HEK293 (cell line): ENCODE data around the gene CAB39L.

Source experiments
- CTCF ChIA-PET: fragments of 350-600 bp; formaldehyde crosslinking; extraction: SDS; loops from one replicate; lab custom pipeline; 2021; ENCODE audit warnings: antibody characterized with exemption; lab: Yijun Ruan, JAX
- POLR2A ChIA-PET: fragments of 300-600 bp; formaldehyde crosslinking; extraction: SDS; loops from one replicate; lab custom pipeline; 2020; ENCODE audit warnings: antibody characterized with exemption, inconsistent platforms; lab: Yijun Ruan, JAX
- H3K27ac ChIP-seq: fragments of 200-500 bp; sonication (Bioruptor generic); 2 replicates; pipeline ENCODE4 v1.5.1; 2014; ENCODE audit warnings: low read depth, low read length, control low read depth, inconsistent platforms; ENCODE audit errors: extremely low read depth
- H3K36me3 ChIP-seq, 2 experiments: fragments of 200-500 bp in 1 of 2; sonication (Bioruptor generic) in 1 of 2; 1 replicate in 1 of 2; 2 replicates in 1 of 2; pipeline ENCODE4 v1.5.1; 2014 to 2017; ENCODE audit warnings: inconsistent platforms in 2 of 2, low read length in 2 of 2; ENCODE audit not compliant: control insufficient read depth in 2 of 2, insufficient read depth in 1 of 2
- H3K4me1 ChIP-seq: fragments of 200-500 bp; sonication (Bioruptor generic); 2 replicates; pipeline ENCODE4 v1.5.1; 2014; ENCODE audit warnings: mild to moderate bottlenecking, low read length, inconsistent platforms; ENCODE audit not compliant: control insufficient read depth, insufficient read depth
- H3K4me3 ChIP-seq: 2 replicates; pipeline ENCODE4 v1.5.1; 2011; ENCODE audit warnings: low read depth, mild to moderate bottlenecking, control low read depth, low read length, moderate library complexity
- H3K9me3 ChIP-seq: fragments of 200-500 bp; sonication (Bioruptor generic); 2 replicates; pipeline ENCODE4 v1.5.1; 2014; ENCODE audit warnings: low read depth, low read length, inconsistent platforms; ENCODE audit not compliant: control insufficient read depth, insufficient read depth
- BCL11B ChIP-seq: fragments of 450-650 bp; formaldehyde crosslinking; IDR thresholded peaks from 2 replicates; pipeline ENCODE4 v1.5.1; 2016; ENCODE audit warnings: low read depth, missing biosample characterization, missing genetic modification characterization
- GLIS1 ChIP-seq: fragments of 450-650 bp; formaldehyde crosslinking; IDR thresholded peaks from 2 replicates; pipeline ENCODE4 v1.5.1; 2016; ENCODE audit warnings: missing biosample characterization, missing genetic modification characterization
- GLIS2 ChIP-seq: fragments of 450-650 bp; formaldehyde crosslinking; IDR thresholded peaks from 2 replicates; pipeline ENCODE4 v1.5.1; 2016; ENCODE audit warnings: missing biosample characterization, missing genetic modification characterization
- KLF7 ChIP-seq: fragments of 450-650 bp; formaldehyde crosslinking; IDR thresholded peaks from 2 replicates; pipeline ENCODE4 v1.5.1; 2016; ENCODE audit warnings: missing biosample characterization, missing genetic modification characterization, borderline replicate concordance
- MEIS1 ChIP-seq: sonication (generic); formaldehyde crosslinking; IDR thresholded peaks from 2 replicates; pipeline ENCODE4 v1.8.1; 2022; ENCODE audit warnings: missing genetic modification reagents, mild to moderate bottlenecking, borderline replicate concordance
- SCRT1 ChIP-seq: fragments of 450-650 bp; formaldehyde crosslinking; IDR thresholded peaks from 2 replicates; pipeline ENCODE4 v1.5.1; 2016; ENCODE audit warnings: missing biosample characterization, missing genetic modification characterization, borderline replicate concordance
- SCRT2 ChIP-seq: fragments of 450-650 bp; formaldehyde crosslinking; IDR thresholded peaks from 2 replicates; pipeline ENCODE4 v1.5.1; 2016; ENCODE audit warnings: missing biosample characterization, missing genetic modification characterization
- ZBTB11 ChIP-seq: fragments of 450-650 bp; formaldehyde crosslinking; conservative IDR thresholded peaks from 2 replicates; pipeline ENCODE4 v1.5.1; 2016; ENCODE audit warnings: low read depth, missing biosample characterization, missing genetic modification characterization
- ZEB2 ChIP-seq: fragments of 450-650 bp; formaldehyde crosslinking; IDR thresholded peaks from 2 replicates; pipeline ENCODE4 v1.5.1; 2016; ENCODE audit warnings: missing biosample characterization, missing genetic modification characterization
- ZFHX2 ChIP-seq: fragments of 450-650 bp; formaldehyde crosslinking; conservative IDR thresholded peaks from 2 replicates; pipeline ENCODE4 v1.5.1; 2016; ENCODE audit warnings: missing biosample characterization, missing genetic modification characterization
- ZNF302 ChIP-seq: fragments of 450-650 bp; formaldehyde crosslinking; IDR thresholded peaks from 2 replicates; pipeline ENCODE4 v1.5.1; 2016; ENCODE audit warnings: missing biosample characterization, missing genetic modification characterization, low read depth
- ZNF335 ChIP-seq: fragments of 450-650 bp; formaldehyde crosslinking; conservative IDR thresholded peaks from 2 replicates; pipeline ENCODE4 v1.5.1; 2016; ENCODE audit warnings: missing biosample characterization, missing genetic modification characterization
- ZNF488 ChIP-seq: fragments of 450-650 bp; formaldehyde crosslinking; IDR thresholded peaks from 2 replicates; pipeline ENCODE4 v1.5.1; 2016; ENCODE audit warnings: missing biosample characterization, missing genetic modification characterization
- ZNF560 ChIP-seq: fragments of 450-650 bp; formaldehyde crosslinking; IDR thresholded peaks from 2 replicates; pipeline ENCODE4 v1.5.1; 2017; ENCODE audit warnings: missing biosample characterization, missing genetic modification characterization, borderline replicate concordance
- ZNF580 ChIP-seq: fragments of 450-650 bp; formaldehyde crosslinking; IDR thresholded peaks from 2 replicates; pipeline ENCODE4 v1.5.1; 2016; ENCODE audit warnings: missing biosample characterization, missing genetic modification characterization
- ZNF654 ChIP-seq: fragments of 450-650 bp; formaldehyde crosslinking; IDR thresholded peaks from 2 replicates; pipeline ENCODE4 v1.5.1; 2016; ENCODE audit warnings: low read depth, missing biosample characterization, missing genetic modification characterization
- ZNF658 ChIP-seq: fragments of 450-650 bp; formaldehyde crosslinking; IDR thresholded peaks from 2 replicates; pipeline ENCODE4; 2016; ENCODE audit warnings: missing biosample characterization, missing genetic modification characterization
- ZNF677 ChIP-seq: fragments of 450-650 bp; IDR thresholded peaks from 2 replicates; pipeline ENCODE4 v1.5.0; 2018; ENCODE audit warnings: missing biosample characterization, mild to moderate bottlenecking, missing genetic modification characterization, moderate library complexity
- ZNF76 ChIP-seq: fragments of 450-650 bp; formaldehyde crosslinking; IDR thresholded peaks from 2 replicates; pipeline ENCODE4; 2016; ENCODE audit warnings: low read depth, missing biosample characterization, missing genetic modification characterization, borderline replicate concordance
- TF ChIP-seq, protein P1 (sequence below): fragments of 450-650 bp; formaldehyde crosslinking; IDR thresholded peaks from 2 replicates; pipeline ENCODE4 v1.5.1; 2016; ENCODE audit warnings: missing biosample characterization, missing genetic modification characterization
- TF ChIP-seq, protein P2 (sequence below): fragments of 450-650 bp; formaldehyde crosslinking; IDR thresholded peaks from 2 replicates; pipeline ENCODE4 v1.5.1; 2016; ENCODE audit warnings: missing biosample characterization, missing genetic modification characterization, low read depth

The CAB39L gene

GRCh38 chr13:49421391-49421790, 22.5 kb downstream of the CAB39L start:
- TF ChIP-seq ZFHX2: 0 out of 2 replicates have a peak, but pooled peaks have one; percentile 12
- TF ChIP-seq SCRT2 (tag by site-specific recombination): peak; percentile 63
- no peak for TF ChIP-seq ZNF658 (tag by site-specific recombination)
- TF ChIP-seq MEIS1 (CRISPR knock-in tag): no peak
- TF ChIP-seq ZNF488: no peak
- TF ChIP-seq KLF7 (tag by site-specific recombination): no peak
- 0 out of 2 replicates have a peak, but pooled peaks have one; percentile 30 for TF ChIP-seq SCRT1
- no peak for TF ChIP-seq ZNF560
- TF ChIP-seq ZNF654 (tag by site-specific recombination): peak; percentile 9; the same call in 1 of the 2 replicates
- TF ChIP-seq GLIS1: no peak
- no peak for TF ChIP-seq ZBTB11 (tag by site-specific recombination)
- no peak for TF ChIP-seq ZNF76 (tag by site-specific recombination)
- TF ChIP-seq, all 188 proteins: peak for 4
- Histone ChIP-seq H3K27ac (no peak overlapping the region), H3K4me3 (no peak overlapping the region), H3K36me3 (no peaks in the 10 kb centered on the region), H3K9me3 (no peaks in the 10 kb centered on the region), H3K4me1 (no peaks in the 10 kb centered on the region)
- POLR2A ChIA-PET: no interaction called here
- CTCF ChIA-PET: interaction anchor here (1.1 kb wide), 1 partner anchor 185 kb away, joined by 4 read pairs; no protein-coding TSS in a partner anchor

- CTCF ChIA-PET: no interaction called here
- TF ChIP-seq ZNF677 (tag by site-specific recombination): no peak
- TF ChIP-seq ZFHX2: 0 out of 2 replicates have a peak, but pooled peaks have one; percentile 8
- no peak for TF ChIP-seq BCL11B (tag by site-specific recombination)
- Histone ChIP-seq H3K36me3 (no peaks in the 10 kb centered on the region), H3K27ac (no peak overlapping the region), H3K4me1 (no peaks in the 10 kb centered on the region), H3K4me3 (no peak overlapping the region), H3K9me3 (no peaks in the 10 kb centered on the region)
- POLR2A ChIA-PET: no interaction called here
Measured at GRCh38 chr13:49419276-49419675, 24.6 kb downstream of the CAB39L start.

GRCh38 chr13:49418206-49418605, 25.7 kb downstream of the CAB39L start:
- Histone ChIP-seq H3K4me1 (no peaks in the 10 kb centered on the region), H3K27ac (no peak overlapping the region), H3K4me3 (no peak overlapping the region), H3K9me3 (no peaks in the 10 kb centered on the region), H3K36me3 (no peaks in the 10 kb centered on the region)
- CTCF ChIA-PET: interaction anchor here (0.6 kb wide), 1 partner anchor 12 kb away, joined by 3 read pairs; no protein-coding TSS in a partner anchor
- POLR2A ChIA-PET: no interaction called here
- TF ChIP-seq ZNF580 (tag by site-specific recombination) (no peak), ZEB2 (tag by site-specific recombination) (no peak), GLIS2 (no peak), ZNF335 (no peak), ZNF302 (tag by site-specific recombination) (no peak)
- TF ChIP-seq, protein P1, sequence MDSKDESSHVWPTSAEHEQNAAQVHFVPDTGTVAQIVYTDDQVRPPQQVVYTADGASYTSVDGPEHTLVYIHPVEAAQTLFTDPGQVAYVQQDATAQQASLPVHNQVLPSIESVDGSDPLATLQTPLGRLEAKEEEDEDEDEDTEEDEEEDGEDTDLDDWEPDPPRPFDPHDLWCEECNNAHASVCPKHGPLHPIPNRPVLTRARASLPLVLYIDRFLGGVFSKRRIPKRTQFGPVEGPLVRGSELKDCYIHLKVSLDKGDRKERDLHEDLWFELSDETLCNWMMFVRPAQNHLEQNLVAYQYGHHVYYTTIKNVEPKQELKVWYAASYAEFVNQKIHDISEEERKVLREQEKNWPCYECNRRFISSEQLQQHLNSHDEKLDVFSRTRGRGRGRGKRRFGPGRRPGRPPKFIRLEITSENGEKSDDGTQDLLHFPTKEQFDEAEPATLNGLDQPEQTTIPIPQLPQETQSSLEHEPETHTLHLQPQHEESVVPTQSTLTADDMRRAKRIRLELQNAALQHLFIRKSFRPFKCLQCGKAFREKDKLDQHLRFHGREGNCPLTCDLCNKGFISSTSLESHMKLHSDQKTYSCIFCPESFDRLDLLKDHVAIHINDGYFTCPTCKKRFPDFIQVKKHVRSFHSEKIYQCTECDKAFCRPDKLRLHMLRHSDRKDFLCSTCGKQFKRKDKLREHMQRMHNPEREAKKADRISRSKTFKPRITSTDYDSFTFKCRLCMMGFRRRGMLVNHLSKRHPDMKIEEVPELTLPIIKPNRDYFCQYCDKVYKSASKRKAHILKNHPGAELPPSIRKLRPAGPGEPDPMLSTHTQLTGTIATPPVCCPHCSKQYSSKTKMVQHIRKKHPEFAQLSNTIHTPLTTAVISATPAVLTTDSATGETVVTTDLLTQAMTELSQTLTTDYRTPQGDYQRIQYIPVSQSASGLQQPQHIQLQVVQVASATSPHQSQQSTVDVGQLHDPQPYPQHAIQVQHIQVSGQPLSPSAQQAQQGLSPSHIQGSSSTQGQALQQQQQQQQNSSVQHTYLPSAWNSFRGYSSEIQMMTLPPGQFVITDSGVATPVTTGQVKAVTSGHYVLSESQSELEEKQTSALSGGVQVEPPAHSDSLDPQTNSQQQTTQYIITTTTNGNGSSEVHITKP (tag by site-specific recombination): no peak
- TF ChIP-seq, protein P2, sequence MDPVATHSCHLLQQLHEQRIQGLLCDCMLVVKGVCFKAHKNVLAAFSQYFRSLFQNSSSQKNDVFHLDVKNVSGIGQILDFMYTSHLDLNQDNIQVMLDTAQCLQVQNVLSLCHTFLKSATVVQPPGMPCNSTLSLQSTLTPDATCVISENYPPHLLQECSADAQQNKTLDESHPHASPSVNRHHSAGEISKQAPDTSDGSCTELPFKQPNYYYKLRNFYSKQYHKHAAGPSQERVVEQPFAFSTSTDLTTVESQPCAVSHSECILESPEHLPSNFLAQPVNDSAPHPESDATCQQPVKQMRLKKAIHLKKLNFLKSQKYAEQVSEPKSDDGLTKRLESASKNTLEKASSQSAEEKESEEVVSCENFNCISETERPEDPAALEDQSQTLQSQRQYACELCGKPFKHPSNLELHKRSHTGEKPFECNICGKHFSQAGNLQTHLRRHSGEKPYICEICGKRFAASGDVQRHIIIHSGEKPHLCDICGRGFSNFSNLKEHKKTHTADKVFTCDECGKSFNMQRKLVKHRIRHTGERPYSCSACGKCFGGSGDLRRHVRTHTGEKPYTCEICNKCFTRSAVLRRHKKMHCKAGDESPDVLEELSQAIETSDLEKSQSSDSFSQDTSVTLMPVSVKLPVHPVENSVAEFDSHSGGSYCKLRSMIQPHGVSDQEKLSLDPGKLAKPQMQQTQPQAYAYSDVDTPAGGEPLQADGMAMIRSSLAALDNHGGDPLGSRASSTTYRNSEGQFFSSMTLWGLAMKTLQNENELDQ (tag by site-specific recombination): no peak
